OCI-LY1 (cell line): Measurements from ENCODE around the gene ABCC4.

Experiments
- H2AFZ ChIP-seq: fragments of 200-600 bp; sonication (generic), shearing (Covaris generic); 2 replicates; pipeline ENCODE4 v1.6.0; 2014; ENCODE audit warnings: antibody characterized with exemption, mild to moderate bottlenecking, low read length
- H3F3A ChIP-seq: fragments of 200-600 bp; sonication (generic), shearing (Covaris generic); 2 replicates; pipeline ENCODE4 v1.6.0; 2014; ENCODE audit warnings: mild to moderate bottlenecking, antibody characterized with exemption, low read length, moderate library complexity; ENCODE audit not compliant: insufficient read depth
- H3K27ac ChIP-seq: fragments of 200-600 bp; sonication (generic); 2 replicates; pipeline ENCODE4 v1.5.1; 2014; ENCODE audit warnings: low read length, mixed run types, mild to moderate bottlenecking, low read depth; ENCODE audit not compliant: poor library complexity, severe bottlenecking
- H3K27me3 ChIP-seq: fragments of 200-600 bp; sonication (generic); 2 replicates; pipeline ENCODE4 v1.6.0; 2014; ENCODE audit warnings: antibody characterized with exemption, mild to moderate bottlenecking, low read length, moderate library complexity; ENCODE audit not compliant: insufficient read depth
- H3K36me3 ChIP-seq: fragments of 200-600 bp; sonication (generic); 2 replicates; pipeline ENCODE4 v1.6.1; 2014; ENCODE audit warnings: mild to moderate bottlenecking, antibody characterized with exemption, low read length, moderate library complexity, mixed read lengths; ENCODE audit not compliant: insufficient read depth
- H3K4me1 ChIP-seq: fragments of 200-600 bp; sonication (generic); 2 replicates; pipeline ENCODE4 v1.5.1; 2014; ENCODE audit warnings: mild to moderate bottlenecking, low read length, moderate library complexity; ENCODE audit not compliant: insufficient read depth, severe bottlenecking
- H3K4me2 ChIP-seq: fragments of 200-600 bp; sonication (generic), shearing (Covaris generic); 2 replicates; pipeline ENCODE4 v1.6.1; 2014; ENCODE audit warnings: low read length
- H3K4me3 ChIP-seq: fragments of 200-600 bp; sonication (generic); 2 replicates; pipeline ENCODE4 v1.5.1; 2014; ENCODE audit warnings: low read length, low read depth, mild to moderate bottlenecking, mixed read lengths; ENCODE audit not compliant: poor library complexity, severe bottlenecking
- H3K79me2 ChIP-seq: fragments of 200-600 bp; shearing (Covaris generic); 2 replicates; pipeline ENCODE4 v1.6.1; 2016; ENCODE audit warnings: mixed run types, low read length, mixed read lengths; ENCODE audit not compliant: insufficient read depth
- H3K9ac ChIP-seq: fragments of 200-600 bp; sonication (generic), shearing (Covaris generic); 2 replicates; pipeline ENCODE4 v1.6.1; 2014; ENCODE audit warnings: mild to moderate bottlenecking, low read length, mixed read lengths
- H3K9me2 ChIP-seq: fragments of 200-600 bp; sonication (generic), shearing (Covaris generic); 2 replicates; pipeline ENCODE4 v1.6.1; 2014; ENCODE audit warnings: low read depth, mild to moderate bottlenecking, low read length, mixed read lengths
- H3K9me3 ChIP-seq: fragments of 200-600 bp; shearing (Covaris generic); 2 replicates; pipeline ENCODE4 v1.6.1; 2014; ENCODE audit warnings: low read length, mixed read lengths
- H4K20me1 ChIP-seq: fragments of 200-600 bp; sonication (generic), shearing (Covaris generic); 2 replicates; pipeline ENCODE4 v1.6.0; 2016; ENCODE audit warnings: mild to moderate bottlenecking, low read length; ENCODE audit not compliant: insufficient read depth
- CTCF ChIP-seq: fragments of 200-600 bp; sonication (generic), shearing (Covaris generic); IDR thresholded peaks from 2 replicates; pipeline ENCODE4 v1.5.1; 2017; ENCODE audit warnings: mild to moderate bottlenecking, antibody characterized with exemption, low read length, moderate library complexity, mixed read lengths
- EZH2 ChIP-seq: fragments of 200-600 bp; sonication (generic), shearing (Covaris generic); IDR thresholded peaks from 2 replicates; pipeline ENCODE4 v1.8.0; 2017; ENCODE audit warnings: borderline replicate concordance, mixed run types, mild to moderate bottlenecking, antibody characterized with exemption, low read length, moderate library complexity, mixed read lengths

ABCC4 gene

GRCh38 chr13:95255072-95255732, 46.0 kb downstream of the ABCC4 start:
- H2AFZ ChIP-seq, result no peak overlapping the region
- no peaks in the 10 kb centered on the region for H3K4me1 ChIP-seq
- no peak overlapping the region for H3K27ac ChIP-seq

GRCh38 chr13:95254339-95254738, 46.9 kb downstream of the ABCC4 start:
- no peak overlapping the region for H3K4me2 ChIP-seq
- H3K27me3 ChIP-seq, result no peaks in the 10 kb centered on the region
- H3K79me2 ChIP-seq, result no peaks in the 10 kb centered on the region
- no peaks in the 10 kb centered on the region for H3F3A ChIP-seq
- no peak overlapping the region for H3K27ac ChIP-seq
- H3K9ac ChIP-seq, result no peak overlapping the region
- H3K9me2 ChIP-seq, result no peaks in the 10 kb centered on the region
- no peaks in the 10 kb centered on the region for H4K20me1 ChIP-seq
- no peaks in the 10 kb centered on the region for H3K9me3 ChIP-seq
- no peaks in the 10 kb centered on the region; the same call in 1 of the 2 replicates for H3K36me3 ChIP-seq
- no peak overlapping the region for H2AFZ ChIP-seq
- H3K4me3 ChIP-seq, result no peak overlapping the region
- TF ChIP-seq EZH2 (no peak), CTCF (no peak)
- H3K4me1 ChIP-seq, result no peaks in the 10 kb centered on the region

More at GRCh38 chr13:95255072-95255732, 46.0 kb downstream of the ABCC4 start:
- Histone ChIP-seq H4K20me1 (no peaks in the 10 kb centered on the region), H3K4me3 (no peak overlapping the region), H3K27me3 (no peaks in the 10 kb centered on the region), H3K4me2 (no peak overlapping the region), H3K79me2 (no peaks in the 10 kb centered on the region), H3K9me2 (no peaks in the 10 kb centered on the region), H3K9me3 (no peaks in the 10 kb centered on the region), H3K9ac (no peak overlapping the region), H3K36me3 (no peaks in the 10 kb centered on the region; the same call in 1 of the 2 replicates), H3F3A (no peaks in the 10 kb centered on the region)
- no peak for TF ChIP-seq CTCF
- no peak for TF ChIP-seq EZH2

- no peaks in the 10 kb centered on the region for H3K79me2 ChIP-seq
- H2AFZ ChIP-seq, result no peak overlapping the region
- no peak overlapping the region for H3K4me3 ChIP-seq
- no peak overlapping the region for H3K9ac ChIP-seq
- no peak overlapping the region for H3K4me2 ChIP-seq
- no peaks in the 10 kb centered on the region for H3K9me3 ChIP-seq
- no peak overlapping the region for H3K27ac ChIP-seq
- no peaks in the 10 kb centered on the region for H3F3A ChIP-seq
- H3K4me1 ChIP-seq, result no peaks in the 10 kb centered on the region
- H3K36me3 ChIP-seq, result no peaks in the 10 kb centered on the region; the same call in 1 of the 2 replicates
- TF ChIP-seq EZH2, result no peak
- no peak for TF ChIP-seq CTCF
- H3K27me3 ChIP-seq, result no peaks in the 10 kb centered on the region
- H3K9me2 ChIP-seq, result no peaks in the 10 kb centered on the region
- no peaks in the 10 kb centered on the region for H4K20me1 ChIP-seq
Measured at GRCh38 chr13:95253033-95253432, 48.2 kb downstream of the ABCC4 start.
